Coronary artery (tissue), 2 donors: ENCODE measurements around the gene TSPAN17.
"Not testable (repeated sequence)": the region's sequence is repeated elsewhere in the genome, so short reads cannot be mapped to it uniquely, and the experiment has no call there.

Experiments used
- DNase-seq: peaks from one replicate; pipeline ENCODE4 v3.0.0-alpha.2; 2017; ENCODE audit warnings: low spot score
- H3K27ac ChIP-seq, 2 donors: fragments of 200-600 bp; sonication (generic); one replicate each; pipeline ENCODE4 v1.5.1; 2016 to 2019
- H3K4me3 ChIP-seq: fragments of 200-600 bp; sonication (generic); 2 replicates; pipeline ENCODE4 v1.5.1; 2016; ENCODE audit warnings: mild to moderate bottlenecking, moderate library complexity
- TF ChIP-seq, protein P1 (sequence below): fragments of 200-600 bp; sonication (generic); IDR thresholded peaks from one replicate; pipeline ENCODE4 v1.5.1; 2019; ENCODE audit warnings: antibody characterized with exemption

TSPAN17 gene

GRCh38 chr5:176697934-176698538 lies 50.8 kb downstream of the TSPAN17 start:
- TF ChIP-seq, protein P1, sequence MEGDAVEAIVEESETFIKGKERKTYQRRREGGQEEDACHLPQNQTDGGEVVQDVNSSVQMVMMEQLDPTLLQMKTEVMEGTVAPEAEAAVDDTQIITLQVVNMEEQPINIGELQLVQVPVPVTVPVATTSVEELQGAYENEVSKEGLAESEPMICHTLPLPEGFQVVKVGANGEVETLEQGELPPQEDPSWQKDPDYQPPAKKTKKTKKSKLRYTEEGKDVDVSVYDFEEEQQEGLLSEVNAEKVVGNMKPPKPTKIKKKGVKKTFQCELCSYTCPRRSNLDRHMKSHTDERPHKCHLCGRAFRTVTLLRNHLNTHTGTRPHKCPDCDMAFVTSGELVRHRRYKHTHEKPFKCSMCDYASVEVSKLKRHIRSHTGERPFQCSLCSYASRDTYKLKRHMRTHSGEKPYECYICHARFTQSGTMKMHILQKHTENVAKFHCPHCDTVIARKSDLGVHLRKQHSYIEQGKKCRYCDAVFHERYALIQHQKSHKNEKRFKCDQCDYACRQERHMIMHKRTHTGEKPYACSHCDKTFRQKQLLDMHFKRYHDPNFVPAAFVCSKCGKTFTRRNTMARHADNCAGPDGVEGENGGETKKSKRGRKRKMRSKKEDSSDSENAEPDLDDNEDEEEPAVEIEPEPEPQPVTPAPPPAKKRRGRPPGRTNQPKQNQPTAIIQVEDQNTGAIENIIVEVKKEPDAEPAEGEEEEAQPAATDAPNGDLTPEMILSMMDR: no peak
- Histone ChIP-seq H3K27ac (no peak overlapping the region), H3K4me3 (no peak overlapping the region)
- no peak for DNase-seq

DNA sequence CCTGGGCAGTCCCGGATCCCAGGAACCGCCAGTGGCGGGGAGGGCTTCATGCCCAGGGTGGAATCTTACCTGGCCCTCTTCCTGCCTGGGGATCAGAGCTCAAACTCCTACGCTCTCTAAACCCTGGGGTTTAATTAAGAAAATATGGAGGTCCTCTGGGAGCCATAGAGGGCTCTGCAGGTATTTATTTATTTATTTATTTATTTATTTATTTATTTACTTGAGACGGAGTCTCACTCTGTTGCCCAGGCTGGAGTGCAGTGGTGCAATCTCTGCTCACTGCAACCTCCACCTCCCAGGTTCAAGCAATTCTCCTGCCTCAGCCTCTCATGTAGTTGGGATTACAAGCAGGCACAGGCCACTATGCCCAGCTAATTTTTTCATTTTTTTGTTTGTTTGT lies 52.2 kb downstream of the TSPAN17 start:
- DNase-seq: not testable (repeated sequence)

GRCh38 chr5:176700239-176700847 lies 53.1 kb downstream of the TSPAN17 start:
- no peak for DNase-seq
- TF ChIP-seq, protein P1: no peak
- H3K4me3 ChIP-seq: no peak overlapping the region

More for the DNA sequence above, 52.2 kb downstream of the TSPAN17 start:
- not testable (repeated sequence) for H3K4me3 ChIP-seq, H3K27ac ChIP-seq

GRCh38 chr5:176702671-176703641 lies 55.7 kb downstream of the TSPAN17 start:
- H3K4me3 ChIP-seq: no peak overlapping the region
- TF ChIP-seq, protein P1: no peak
- DNase-seq: no peak
- no peak overlapping the region for H3K27ac ChIP-seq

More at GRCh38 chr5:176700239-176700847, 53.1 kb downstream of the TSPAN17 start:
- H3K27ac ChIP-seq: no peak overlapping the region

DNA sequence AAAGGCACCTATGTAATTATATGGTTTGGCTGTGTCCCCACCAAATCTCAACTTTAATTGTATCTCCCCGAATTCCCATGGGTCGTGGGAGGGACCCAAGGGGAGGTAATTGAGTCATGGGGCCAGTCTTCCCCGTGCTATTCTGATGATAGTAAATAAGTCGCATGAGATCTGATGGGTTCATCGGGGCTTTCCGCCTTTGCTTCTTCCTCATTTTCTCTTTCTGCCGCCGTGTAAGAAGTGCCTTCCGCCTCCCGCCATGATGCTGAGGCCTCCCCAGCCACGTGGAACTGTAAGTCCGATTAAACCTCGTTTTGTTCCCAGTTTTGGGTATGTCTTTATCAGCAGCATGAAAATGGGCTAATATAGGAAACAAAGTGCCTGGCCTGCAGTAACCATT lies 56.6 kb downstream of the TSPAN17 start:
- TF ChIP-seq, protein P1: no peak
- no peak overlapping the region for H3K27ac ChIP-seq
- no peak for DNase-seq
- no peak overlapping the region for H3K4me3 ChIP-seq

- TF ChIP-seq, protein P1: no peak
- no peak overlapping the region for H3K4me3 ChIP-seq
Measured at GRCh38 chr5:176704355-176704754, 57.1 kb downstream of the TSPAN17 start.

DNA sequence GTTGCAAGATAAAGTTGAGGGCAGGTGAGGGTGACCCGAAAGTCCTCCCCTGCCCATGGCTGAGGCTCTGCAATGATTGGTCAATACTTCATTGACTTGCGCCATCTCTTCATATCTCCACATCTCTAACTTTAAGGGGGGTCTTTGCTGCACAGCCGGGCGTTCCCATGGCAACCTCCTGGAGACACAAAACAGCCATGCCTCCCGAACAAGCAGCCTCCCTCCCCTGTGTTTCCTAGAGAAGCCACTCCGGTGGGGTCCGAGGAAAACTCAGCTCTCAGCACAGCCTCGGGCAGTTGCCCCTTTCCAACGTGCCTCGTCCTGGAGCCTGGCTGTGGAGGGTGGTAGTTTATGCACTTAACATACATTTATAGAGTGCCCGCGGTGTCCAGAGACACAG lies 57.5 kb downstream of the TSPAN17 start:
- TF ChIP-seq, protein P1: no peak
- Histone ChIP-seq H3K4me3 (no peak overlapping the region), H3K27ac (no peak overlapping the region)
- DNase-seq: no peak

More at GRCh38 chr5:176704355-176704754, 57.1 kb downstream of the TSPAN17 start:
- no peak for DNase-seq
- no peak overlapping the region for H3K27ac ChIP-seq
